Measurements from ENCODE around the gene SLCO1B3.
"Not testable (repeated sequence)": the region's sequence is repeated elsewhere in the genome, so short reads cannot be mapped to it uniquely, and the experiment has no call there.

SLCO1B3 gene

GRCh38 chr12:20810487-20810886 lies at the start of gene SLCO1B3:
Gene SLCO1B3, plus strand, starts transcription at chr12:20810705. Its CDS starts 5,034 bp downstream, at chr12:20815739.
- in situ Hi-C loops (cut with MboI; ENCODE audit: low sequenced_read_pairs), result no loop called here

- in situ Hi-C loops (cut with MboI; ENCODE audit: low sequenced_read_pairs), result no loop called here
Observed at GRCh38 chr12:20777420-20777819, 33.1 kb upstream of the SLCO1B3 start.

- in situ Hi-C loops (cut with MboI; ENCODE audit: low sequenced_read_pairs), result no loop called here
Observed at GRCh38 chr12:20778969-20779368, 31.5 kb upstream of the SLCO1B3 start.

GRCh38 chr12:20779971-20780370 lies 30.5 kb upstream of the SLCO1B3 start:
- in situ Hi-C loops (cut with MboI; ENCODE audit: low sequenced_read_pairs), result not testable (repeated sequence)

GRCh38 chr12:20783796-20784357 lies 26.6 kb upstream of the SLCO1B3 start:
- in situ Hi-C loops (cut with MboI; ENCODE audit: low sequenced_read_pairs), result not testable (repeated sequence)

- in situ Hi-C loops (cut with MboI; ENCODE audit: low sequenced_read_pairs), result no loop called here
Observed at GRCh38 chr12:20792971-20793370, 17.5 kb upstream of the SLCO1B3 start.

GRCh38 chr12:20798554-20798953 lies 12.0 kb upstream of the SLCO1B3 start:
- in situ Hi-C loops (cut with MboI; ENCODE audit: low sequenced_read_pairs), result no loop called here

GRCh38 chr12:20800160-20800559 lies 10.3 kb upstream of the SLCO1B3 start:
- in situ Hi-C loops (cut with MboI; ENCODE audit: low sequenced_read_pairs), result no loop called here

- in situ Hi-C loops (cut with MboI; ENCODE audit: low sequenced_read_pairs), result no loop called here
Observed at GRCh38 chr12:20801035-20801434, 9.5 kb upstream of the SLCO1B3 start.

- in situ Hi-C loops (cut with MboI; ENCODE audit: low sequenced_read_pairs), result no loop called here
Observed at GRCh38 chr12:20805921-20806320, 4.6 kb upstream of the SLCO1B3 start.

GRCh38 chr12:20807192-20808080 lies 3.1 kb upstream of the SLCO1B3 start:
- in situ Hi-C loops (cut with MboI; ENCODE audit: low sequenced_read_pairs), result no loop called here

GRCh38 chr12:20808521-20808920 lies 2.0 kb upstream of the SLCO1B3 start:
- in situ Hi-C loops (cut with MboI; ENCODE audit: low sequenced_read_pairs), result no loop called here

GRCh38 chr12:20815574-20815973 lies 5.1 kb downstream of the SLCO1B3 start:
- in situ Hi-C loops (cut with MboI; ENCODE audit: low sequenced_read_pairs), result no loop called here

GRCh38 chr12:20822415-20822814 lies 11.9 kb downstream of the SLCO1B3 start:
- in situ Hi-C loops (cut with MboI; ENCODE audit: low sequenced_read_pairs), result no loop called here

GRCh38 chr12:20822925-20823324 lies 12.4 kb downstream of the SLCO1B3 start:
- in situ Hi-C loops (cut with MboI; ENCODE audit: low sequenced_read_pairs), result no loop called here

- in situ Hi-C loops (cut with MboI; ENCODE audit: low sequenced_read_pairs), result no loop called here
Observed at GRCh38 chr12:20829919-20830318, 19.4 kb downstream of the SLCO1B3 start.

- in situ Hi-C loops (cut with MboI; ENCODE audit: low sequenced_read_pairs), result no loop called here
Observed at GRCh38 chr12:20830456-20830855, 20.0 kb downstream of the SLCO1B3 start.

- in situ Hi-C loops (cut with MboI; ENCODE audit: low sequenced_read_pairs), result no loop called here
Observed at GRCh38 chr12:20832911-20833310, 22.4 kb downstream of the SLCO1B3 start.

GRCh38 chr12:20852649-20853048 lies 42.1 kb downstream of the SLCO1B3 start:
- in situ Hi-C loops (cut with MboI; ENCODE audit: low sequenced_read_pairs), result no loop called here

- in situ Hi-C loops (cut with MboI; ENCODE audit: low sequenced_read_pairs), result no loop called here
Observed at GRCh38 chr12:20863056-20863455, 52.6 kb downstream of the SLCO1B3 start.

- in situ Hi-C loops (cut with MboI; ENCODE audit: low sequenced_read_pairs), result no loop called here
Observed at GRCh38 chr12:20865873-20866272, 55.4 kb downstream of the SLCO1B3 start.

- in situ Hi-C loops (cut with MboI; ENCODE audit: low sequenced_read_pairs), result no loop called here
Observed at GRCh38 chr12:20868277-20868676, 57.8 kb downstream of the SLCO1B3 start.

Measured in HL-60/S4 treated with retinoic acid at 250 ng/mL for 4 days and 3 days (cell line).